ENCODE data around the gene ABI3. TPM values are rescaled to one million over a fixed set of nuclear protein-coding genes. Genes with fewer than 3 reads are reported as not detected.

Gene ABI3
- total and polyA plus RNA-seq, 3 experiments from 2014 or later, result 46.4 to 95.4 (median 48.5) TPM

GRCh38 chr17:49218941-49219913 lies 8.7 kb downstream of the ABI3 start:
- peak overlapping the region; percentile 59 for H3K27ac ChIP-seq (ENCODE audit: low read depth, low read length)
- no peaks in the 10 kb centered on the region for H3K27me3 ChIP-seq (ENCODE audit: insufficient read depth, low read length, poor library complexity, severe bottlenecking)
- peak overlapping the region; percentile 94 to 100 (median 98) for H3K27ac Mint-ChIP-seq
- peaks cover 64 to 85% (median 64%) of the 10 kb centered on the region in 3 donors for H3K4me1 Mint-ChIP-seq
- peaks cover 6% of the 10 kb centered on the region for H3K36me3 ChIP-seq (ENCODE audit: insufficient read depth, low read length)
- H3K9me3 Mint-ChIP-seq, result no peaks in the 10 kb centered on the region
- H3K4me3 Mint-ChIP-seq, result peak overlapping the region; percentile 66 to 88 (median 78)
- DNase-seq, result peak; percentile 41 to 80 (median 69)
- peak overlapping the region; percentile 41 for H3K4me3 ChIP-seq (ENCODE audit: low read length)
- CTCF ChIA-PET, result interaction anchor here (1.5 to 12.6 kb wide), 6 partner anchors 8 to 39 kb away, joined by 3 to 133 read pairs (median 34); partner anchors contain the start of gene PHOSPHO1
- no peaks in the 10 kb centered on the region for H3K27me3 Mint-ChIP-seq
- no peaks in the 10 kb centered on the region for H3K9me3 ChIP-seq (ENCODE audit: low read length)
- POLR2A ChIA-PET, result interaction anchor here (1.0 to 2.6 kb wide), 4 partner anchors 10 to 27 kb away, joined by 7 to 35 read pairs (median 9); partner anchors contain the start of gene PHOSPHO1
- peaks cover 0 to 52% (median 13%) of the 10 kb centered on the region in 3 donors for H3K36me3 Mint-ChIP-seq
- H3K4me1 ChIP-seq (ENCODE audit: insufficient read depth, low read length), result peaks cover 77% of the 10 kb centered on the region

- Histone ChIP-seq H3K36me3 (ENCODE audit: insufficient read depth, low read length) (peaks cover 6% of the 10 kb centered on the region), H3K9me3 (ENCODE audit: low read length) (no peaks in the 10 kb centered on the region), H3K4me1 (ENCODE audit: insufficient read depth, low read length) (peaks cover 76% of the 10 kb centered on the region), H3K4me3 (ENCODE audit: low read length) (no peak overlapping the region), H3K27ac (ENCODE audit: low read depth, low read length) (no peak overlapping the region), H3K27me3 (ENCODE audit: insufficient read depth, low read length, poor library complexity, severe bottlenecking) (no peaks in the 10 kb centered on the region)
- Mint-ChIP-seq H3K36me3 (peaks cover 0 to 48% (median 9%) of the 10 kb centered on the region in 3 donors), H3K27ac (peak overlapping the region; percentile 75 to 100 (median 98)), H3K27me3 (no peaks in the 10 kb centered on the region), H3K4me3 (peak overlapping the region in 3 of 7 donors; percentile 66 to 85 (median 83)), H3K9me3 (no peaks in the 10 kb centered on the region), H3K4me1 (peaks cover 61 to 85% (median 64%) of the 10 kb centered on the region in 3 donors)
- DNase-seq, result no peak
- ChIA-PET CTCF (interaction anchor here (2.5 to 3.9 kb wide), 3 partner anchors 12 to 40 kb away, joined by 9 to 44 read pairs (median 24); no protein-coding TSS in a partner anchor), POLR2A (interaction anchor here (2.6 kb wide), 1 partner anchor 27 kb away, joined by 35 read pairs; no protein-coding TSS in a partner anchor)
These were observed 9.5 kb downstream of the ABI3 start for GRCh38 chr17:49219987-49220386.

GRCh38 chr17:49223168-49223516 lies 12.6 kb downstream of the ABI3 start:
- Histone ChIP-seq H3K4me3 (ENCODE audit: low read length) (no peak overlapping the region), H3K9me3 (ENCODE audit: low read length) (no peaks in the 10 kb centered on the region), H3K27ac (ENCODE audit: low read depth, low read length) (no peak overlapping the region), H3K4me1 (ENCODE audit: insufficient read depth, low read length) (peaks cover 61% of the 10 kb centered on the region), H3K27me3 (ENCODE audit: insufficient read depth, low read length, poor library complexity, severe bottlenecking) (no peaks in the 10 kb centered on the region), H3K36me3 (ENCODE audit: insufficient read depth, low read length) (peaks cover 6% of the 10 kb centered on the region)
- Mint-ChIP-seq H3K27me3 (no peaks in the 10 kb centered on the region), H3K4me3 (peak overlapping the region; percentile 81 to 91 (median 83)), H3K27ac (peak overlapping the region; percentile 43 to 89 (median 82)), H3K36me3 (peaks cover 0 to 31% (median 2%) of the 10 kb centered on the region in 3 donors), H3K4me1 (peaks cover 41 to 79% (median 44%) of the 10 kb centered on the region in 3 donors), H3K9me3 (no peaks in the 10 kb centered on the region)
- POLR2A ChIA-PET, result interaction anchor here (1.3 kb wide), 1 partner anchor 31 kb away, joined by 4 read pairs; no protein-coding TSS in a partner anchor
- CTCF ChIA-PET, result interaction anchor here (1.1 to 3.9 kb wide), 4 partner anchors 11 to 43 kb away, joined by 3 to 44 read pairs (median 16); no protein-coding TSS in a partner anchor
- DNase-seq, result no peak

- ChIA-PET POLR2A (interaction anchor here (0.9 to 2.0 kb wide), 7 partner anchors 9 to 44 kb away, joined by 3 to 17 read pairs (median 7); no protein-coding TSS in a partner anchor), CTCF (interaction anchor here (1.0 to 8.3 kb wide), 7 partner anchors 10 to 176 kb away, joined by 3 to 173 read pairs (median 44); partner anchors contain the start of genes ABI3 and GNGT2)
- peak overlapping the region; percentile 56 for H3K4me3 ChIP-seq (ENCODE audit: low read length)
- H3K4me1 ChIP-seq (ENCODE audit: insufficient read depth, low read length), result peaks cover 56% of the 10 kb centered on the region
- no peaks in the 10 kb centered on the region for H3K27me3 ChIP-seq (ENCODE audit: insufficient read depth, low read length, poor library complexity, severe bottlenecking)
- H3K4me1 Mint-ChIP-seq, result peaks cover 36 to 74% (median 41%) of the 10 kb centered on the region in 3 donors
- H3K36me3 ChIP-seq (ENCODE audit: insufficient read depth, low read length), result peaks cover 6% of the 10 kb centered on the region
- H3K4me3 Mint-ChIP-seq, result peak overlapping the region; percentile 81 to 91 (median 83)
- H3K9me3 Mint-ChIP-seq, result no peaks in the 10 kb centered on the region
- H3K27ac Mint-ChIP-seq, result peak overlapping the region; percentile 43 to 89 (median 82)
- H3K9me3 ChIP-seq (ENCODE audit: low read length), result no peaks in the 10 kb centered on the region
- no peak overlapping the region for H3K27ac ChIP-seq (ENCODE audit: low read depth, low read length)
- H3K36me3 Mint-ChIP-seq, result peaks cover 0 to 28% (median 2%) of the 10 kb centered on the region in 3 donors
- peak; percentile 50 to 75 (median 60) for DNase-seq
- H3K27me3 Mint-ChIP-seq, result no peaks in the 10 kb centered on the region
These were observed 13.2 kb downstream of the ABI3 start for GRCh38 chr17:49223517-49224197.

GRCh38 chr17:49224198-49224996 lies 13.9 kb downstream of the ABI3 start:
- H3K4me1 Mint-ChIP-seq, result peaks cover 29 to 70% (median 34%) of the 10 kb centered on the region in 3 donors
- Histone ChIP-seq H3K9me3 (ENCODE audit: low read length) (no peaks in the 10 kb centered on the region), H3K4me3 (ENCODE audit: low read length) (peak overlapping the region; percentile 56), H3K36me3 (ENCODE audit: insufficient read depth, low read length) (peaks cover 6% of the 10 kb centered on the region), H3K4me1 (ENCODE audit: insufficient read depth, low read length) (peaks cover 48% of the 10 kb centered on the region), H3K27ac (ENCODE audit: low read depth, low read length) (peak overlapping the region; percentile 4), H3K27me3 (ENCODE audit: insufficient read depth, low read length, poor library complexity, severe bottlenecking) (no peaks in the 10 kb centered on the region)
- H3K27ac Mint-ChIP-seq, result peak overlapping the region in 6 of 8 donors; percentile 57 to 92 (median 78)
- H3K4me3 Mint-ChIP-seq, result peak overlapping the region; percentile 74 to 91 (median 83)
- H3K36me3 Mint-ChIP-seq, result peaks cover 0 to 24% (median 2%) of the 10 kb centered on the region in 3 donors
- no peaks in the 10 kb centered on the region for H3K27me3 Mint-ChIP-seq
- CTCF ChIA-PET, result interaction anchor here (1.0 to 8.3 kb wide), 7 partner anchors 11 to 175 kb away, joined by 3 to 173 read pairs (median 5); partner anchors contain the start of genes ABI3 and GNGT2
- peak; percentile 45 to 73 (median 62) for DNase-seq
- POLR2A ChIA-PET, result interaction anchor here (0.6 to 2.0 kb wide), 8 partner anchors 9 to 387 kb away, joined by 3 to 17 read pairs (median 6); partner anchors contain the start of genes ABI3 and GNGT2
- H3K9me3 Mint-ChIP-seq, result no peaks in the 10 kb centered on the region

- H3K4me1 ChIP-seq (ENCODE audit: insufficient read depth, low read length), result peaks cover 47% of the 10 kb centered on the region
- H3K27ac Mint-ChIP-seq, result peak overlapping the region in 4 of 8 donors; percentile 57 to 92 (median 82)
These were observed 14.5 kb downstream of the ABI3 start for GRCh38 chr17:49224997-49225337.

More at GRCh38 chr17:49224997-49225337, 14.5 kb downstream of the ABI3 start:
- no peak for DNase-seq
- Mint-ChIP-seq H3K4me1 (peaks cover 29 to 70% (median 33%) of the 10 kb centered on the region in 3 donors), H3K27me3 (no peaks in the 10 kb centered on the region), H3K9me3 (no peaks in the 10 kb centered on the region), H3K36me3 (peaks cover 0 to 21% (median 2%) of the 10 kb centered on the region in 3 donors), H3K4me3 (peak overlapping the region; percentile 74 to 91 (median 83))
- Histone ChIP-seq H3K27ac (ENCODE audit: low read depth, low read length) (peak overlapping the region; percentile 4), H3K27me3 (ENCODE audit: insufficient read depth, low read length, poor library complexity, severe bottlenecking) (no peaks in the 10 kb centered on the region), H3K4me3 (ENCODE audit: low read length) (peak overlapping the region; percentile 56), H3K9me3 (ENCODE audit: low read length) (no peaks in the 10 kb centered on the region), H3K36me3 (ENCODE audit: insufficient read depth, low read length) (peaks cover 6% of the 10 kb centered on the region)
- ChIA-PET POLR2A (interaction anchor here (0.6 to 2.0 kb wide), 7 partner anchors 10 to 387 kb away, joined by 3 to 17 read pairs (median 7); partner anchors contain the start of genes ABI3 and GNGT2), CTCF (interaction anchor here (1.2 to 8.3 kb wide), 6 partner anchors 11 to 66 kb away, joined by 3 to 173 read pairs (median 66); partner anchors contain the start of genes ABI3 and GNGT2)

All from CD8-positive, alpha-beta memory T cell (primary cell).